Neuronal stem cell (in vitro differentiated cells): ENCODE data around the gene FBXO3. TPM values are rescaled to one million over a fixed set of nuclear protein-coding genes. Genes with fewer than 3 reads are reported as not detected.
"Not testable (repeated sequence)": the region's sequence is repeated elsewhere in the genome, so short reads cannot be mapped to it uniquely, and the experiment has no call there.

Experiments
- DNase-seq: peaks from one replicate; pipeline ENCODE4 v3.0.0-alpha.2; 2013; ENCODE audit warnings: low spot score
- H2AFZ ChIP-seq: one replicate; pipeline ENCODE4 v1.6.1; 2013; ENCODE audit warnings: mild to moderate bottlenecking, low read length, inconsistent platforms
- H2AK5ac ChIP-seq: 2 replicates; pipeline ENCODE4 v1.6.1; 2013; ENCODE audit warnings: low read depth, mild to moderate bottlenecking, inconsistent platforms, low read length, moderate library complexity, mixed read lengths
- H2BK120ac ChIP-seq: 2 replicates; pipeline ENCODE4 v1.6.1; 2013; ENCODE audit warnings: low read depth, mild to moderate bottlenecking, inconsistent platforms, low read length, moderate library complexity, mixed read lengths
- H2BK12ac ChIP-seq: one replicate; pipeline ENCODE4 v1.6.1; 2013; ENCODE audit warnings: low read length, inconsistent platforms
- H2BK15ac ChIP-seq: 2 replicates; pipeline ENCODE4 v1.6.1; 2013; ENCODE audit warnings: mild to moderate bottlenecking, low read length, inconsistent platforms, mixed read lengths
- H2BK5ac ChIP-seq: one replicate; pipeline ENCODE4 v1.6.1; 2013; ENCODE audit warnings: inconsistent platforms, mild to moderate bottlenecking, low read length, moderate library complexity
- H3K14ac ChIP-seq: one replicate; pipeline ENCODE4 v1.6.1; 2013; ENCODE audit warnings: low read length, inconsistent platforms
- H3K18ac ChIP-seq: 2 replicates; pipeline ENCODE4 v1.6.1; 2013; ENCODE audit warnings: low read length, inconsistent platforms
- H3K23ac ChIP-seq: 2 replicates; pipeline ENCODE4 v1.6.1; 2013; ENCODE audit warnings: low read depth, mild to moderate bottlenecking, mixed read lengths, low read length, inconsistent platforms; ENCODE audit not compliant: poor library complexity
- H3K27ac ChIP-seq: replicated peaks from 3 replicates; pipeline ENCODE4 v1.5.1; 2013; ENCODE audit warnings: low read length, inconsistent platforms
- H3K27me3 ChIP-seq, 3 experiments: 2 replicates each; pipeline ENCODE4 v1.6.1; 2013; ENCODE audit warnings: low read length in 3 of 3, mild to moderate bottlenecking in 2 of 3, inconsistent platforms in 1 of 3, low read depth in 1 of 3, mixed read lengths in 1 of 3, moderate library complexity in 1 of 3; ENCODE audit not compliant: control insufficient read depth in 3 of 3, insufficient read depth in 3 of 3
- H3K36me3 ChIP-seq, 2 donors: replicated peaks in 1 of 2; 2 replicates each; pipeline ENCODE4 v1.6.1; 2013; ENCODE audit warnings: low read length in 2 of 2; ENCODE audit not compliant: control insufficient read depth in 2 of 2, insufficient read depth in 2 of 2
- H3K4ac ChIP-seq: 2 replicates; pipeline ENCODE4 v1.6.1; 2013; ENCODE audit warnings: inconsistent platforms, mild to moderate bottlenecking, low read length, moderate library complexity
- H3K4me1 ChIP-seq, 2 donors: 1 replicate in 1 of 2; 2 replicates in 1 of 2; pipeline ENCODE4 v1.6.1; 2013; ENCODE audit warnings: low read length in 2 of 2, low read depth in 1 of 2; ENCODE audit not compliant: control insufficient read depth in 2 of 2, insufficient read depth in 1 of 2
- H3K4me2 ChIP-seq: one replicate; pipeline ENCODE4 v1.6.1; 2013; ENCODE audit warnings: mild to moderate bottlenecking, low read length, inconsistent platforms; ENCODE audit not compliant: insufficient read depth, poor library complexity, severe bottlenecking
- H3K4me3 ChIP-seq, 2 donors: 2 replicates each; pipeline ENCODE4 v1.5.1; 2013; ENCODE audit warnings: low read length in 2 of 2, mild to moderate bottlenecking in 2 of 2, inconsistent platforms in 1 of 2, moderate library complexity in 1 of 2
- H3K79me1 ChIP-seq: one replicate; pipeline ENCODE4 v1.6.1; 2013; ENCODE audit warnings: low read depth, mild to moderate bottlenecking, inconsistent platforms, low read length, moderate library complexity
- H3K9ac ChIP-seq: one replicate; pipeline ENCODE4 v1.6.1; 2013; ENCODE audit warnings: mild to moderate bottlenecking, low read depth, low read length, inconsistent platforms; ENCODE audit not compliant: poor library complexity
- H3K9me3 ChIP-seq, 2 donors: replicated peaks in 1 of 2; 2 replicates each; pipeline versions ENCODE3 to v1.6.1; 2013; ENCODE audit warnings: low read length in 2 of 2, mild to moderate bottlenecking in 2 of 2, inconsistent platforms in 1 of 2, low read depth in 1 of 2, mixed read lengths in 1 of 2, moderate library complexity in 1 of 2; ENCODE audit not compliant: control insufficient read depth in 2 of 2, insufficient read depth in 1 of 2
- H4K8ac ChIP-seq: one replicate; pipeline ENCODE4 v1.6.1; 2013; ENCODE audit warnings: low read depth, mild to moderate bottlenecking, inconsistent platforms, low read length, moderate library complexity
- H4K91ac ChIP-seq: one replicate; pipeline ENCODE4 v1.6.1; 2013; ENCODE audit warnings: low read length, low read depth, mild to moderate bottlenecking, inconsistent platforms; ENCODE audit not compliant: poor library complexity
- WGBS, 2 donors: extraction: QIAGEN DNeasy Blood & Tissue Kit; methylation state at CpG; one replicate each; pipeline ENCODE4 v1.1.7; 2013; ENCODE audit warnings: missing lambda C conversion rate in 2 of 2, mixed read lengths in 1 of 2; ENCODE audit not compliant: insufficient read length in 2 of 2, insufficient replicate concordance in 1 of 2; ENCODE audit errors: extremely low coverage in 2 of 2; 5-methylcytosine and 5-hydroxymethylcytosine counted together
- polyA plus RNA-seq, 2 experiments: library from polyadenylated mRNA; stranded (reverse); fragments of 200-250 nt; gene quantifications; one replicate each; pipeline ENCODE4 v1.2.3, GENCODE V29; 2013

FBXO3 gene
- polyA plus RNA-seq (2013, experiment 1 of 2) = 18.5 TPM
- polyA plus RNA-seq (2013, experiment 2 of 2) = 19.6 TPM

- H3K14ac ChIP-seq = no peak within 1 kb of the TSS
- H3K4me2 ChIP-seq = peak within 1 kb of the TSS; percentile 99
- peaks cover 11 to 12% of the 10 kb centered on the region in 2 donors for H3K4me1 ChIP-seq
- DNase-seq = peak; percentile 86
- peak within 1 kb of the TSS; percentile 91 to 94 for H3K4me3 ChIP-seq
- peak within 1 kb of the TSS; percentile 88 for H3K18ac ChIP-seq
- no peak within 1 kb of the TSS for H2BK12ac ChIP-seq
- no peak within 1 kb of the TSS for H3K4ac ChIP-seq
- peak within 1 kb of the TSS; percentile 54 for H2BK15ac ChIP-seq
- H4K91ac ChIP-seq = no peak within 1 kb of the TSS
- H2AFZ ChIP-seq = peak within 1 kb of the TSS; percentile 93
- peak within 1 kb of the TSS; percentile 85 for H2AK5ac ChIP-seq
- H3K79me1 ChIP-seq = peaks cover 8% of the 10 kb centered on the region
- no peak within 1 kb of the TSS for H4K8ac ChIP-seq
- no peak within 1 kb of the TSS for H2BK120ac ChIP-seq
- H3K27ac ChIP-seq = no peak within 1 kb of the TSS
- peaks cover 0 to 7% of the 10 kb centered on the region in 2 donors for H3K36me3 ChIP-seq
- H3K9me3 ChIP-seq = no peaks in the 10 kb centered on the region
- WGBS, 2 donors = no CpG with 5 or more reads among the region's 64 CpGs
- H3K23ac ChIP-seq = peak within 1 kb of the TSS; percentile 75
- H2BK5ac ChIP-seq = peak within 1 kb of the TSS; percentile 73
- peak within 1 kb of the TSS; percentile 95 for H3K9ac ChIP-seq
- H3K27me3 ChIP-seq = peaks cover 0 to 43% (median 9%) of the 10 kb centered on the region in 3 experiments
Observed at GRCh38 chr11:33773987-33774735, at the start of gene FBXO3. Gene FBXO3, minus strand, starts transcription at chr11:33774520. Its CDS starts 23 bp downstream, at chr11:33774497.

- H3K4ac ChIP-seq, H3K36me3 ChIP-seq, H3K79me1 ChIP-seq, H4K91ac ChIP-seq, H4K8ac ChIP-seq, H3K9ac ChIP-seq, H3K4me3 ChIP-seq, H3K4me1 ChIP-seq, H3K14ac ChIP-seq, H3K4me2 ChIP-seq, H3K9me3 ChIP-seq, H2BK5ac ChIP-seq, H2BK12ac ChIP-seq, DNase-seq, H3K18ac ChIP-seq, H3K27ac ChIP-seq, H2BK120ac ChIP-seq, H2AK5ac ChIP-seq, H2BK15ac ChIP-seq, H3K23ac ChIP-seq, H2AFZ ChIP-seq: not testable (repeated sequence)
- WGBS, 2 donors = no CpG with 5 or more reads among the region's 3 CpGs
- H3K27me3 ChIP-seq = peaks cover 0 to 58% (median 2%) of the 10 kb centered on the region in 3 experiments
Observed at GRCh38 chr11:33822981-33823380, 48.7 kb upstream of the FBXO3 start.

GRCh38 chr11:33819278-33820035 lies 45.1 kb upstream of the FBXO3 start:
- H3K9ac ChIP-seq = no peak overlapping the region
- no peak overlapping the region for H4K91ac ChIP-seq
- H4K8ac ChIP-seq = no peak overlapping the region
- H2BK12ac ChIP-seq = no peak overlapping the region
- no peak for DNase-seq
- WGBS, 2 donors = no CpG with 5 or more reads among the region's 16 CpGs
- H3K4ac ChIP-seq = no peak overlapping the region
- H2BK120ac ChIP-seq = no peak overlapping the region
- peaks cover 0 to 60% (median 0%) of the 10 kb centered on the region in 3 experiments for H3K27me3 ChIP-seq
- no peak overlapping the region for H3K23ac ChIP-seq
- no peak overlapping the region for H3K27ac ChIP-seq
- H2BK15ac ChIP-seq = no peak overlapping the region
- H3K4me3 ChIP-seq = peak overlapping the region in 1 of 2 donors; percentile 53
- H3K36me3 ChIP-seq = no peaks in the 10 kb centered on the region
- no peak overlapping the region for H2AK5ac ChIP-seq
- no peak overlapping the region for H2AFZ ChIP-seq
- H3K14ac ChIP-seq = no peak overlapping the region
- no peaks in the 10 kb centered on the region for H3K79me1 ChIP-seq
- H3K18ac ChIP-seq = no peak overlapping the region
- H2BK5ac ChIP-seq = no peak overlapping the region
- H3K4me1 ChIP-seq = no peaks in the 10 kb centered on the region
- no peaks in the 10 kb centered on the region for H3K9me3 ChIP-seq
- no peak overlapping the region for H3K4me2 ChIP-seq
